T-helper 2 cell treated with Interferon-gamma antibody and Interleukin-4, amounts not matched to agents 100 ng/mL and 5 ng/mL, for 36 hours (primary cell): ENCODE data around the gene PRKAA1. TPM values are rescaled to one million over a fixed set of nuclear protein-coding genes. Genes with fewer than 3 reads are reported as not detected.

Experiments used
- intact Hi-C: fragments of 100-400 bp; cut with micrococcal nuclease; formaldehyde crosslinking; loops from one replicate; pipeline ENCODE4 v1.15.1; 2023
- total RNA-seq: library from RNA; stranded (reverse); gene quantifications from 2 replicates; pipeline ENCODE4 v1.2.3, GENCODE V29; 2022

The PRKAA1 gene
- total RNA-seq, result 61.3 and 69.3 TPM in 2 replicates

DNA sequence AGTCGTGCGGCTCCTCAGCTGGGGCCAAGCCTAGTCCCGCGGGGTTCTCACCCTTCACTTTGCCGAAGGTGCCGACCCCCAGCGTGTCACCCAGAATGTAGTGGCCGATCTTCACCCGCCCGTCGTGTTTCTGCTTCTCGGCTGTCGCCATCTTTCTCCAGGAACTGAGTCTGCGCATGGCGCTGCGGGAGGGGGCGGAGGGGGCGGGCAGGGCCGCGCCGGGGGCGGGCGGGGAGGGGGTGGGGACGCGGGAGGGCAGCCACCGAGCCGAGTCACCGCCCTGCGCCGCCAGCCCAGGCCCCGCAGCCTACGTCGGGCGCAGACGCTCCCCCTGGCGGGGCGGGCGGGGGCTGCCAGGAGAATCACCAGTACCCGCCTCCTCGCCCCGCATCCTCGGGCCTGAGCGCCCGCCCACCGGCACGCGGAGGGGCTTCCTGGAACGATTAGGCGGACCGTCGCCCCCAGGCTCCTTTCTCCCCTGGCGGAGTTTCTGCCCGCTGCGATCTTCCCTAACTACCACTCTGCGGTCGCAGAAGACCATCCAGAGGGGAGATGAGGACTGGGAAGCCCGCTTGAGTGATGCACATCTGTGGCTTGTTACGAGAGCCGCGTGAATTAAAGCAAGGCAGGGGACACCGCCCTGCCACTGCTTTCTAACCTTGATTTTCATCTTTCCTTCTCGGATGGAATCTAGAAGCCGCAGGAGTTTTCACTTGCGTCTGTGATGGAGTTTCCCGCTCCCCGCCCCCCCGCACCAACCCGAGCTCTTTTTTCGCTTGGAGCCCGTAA is at the start of gene PRKAA1:
Gene PRKAA1 (minus strand): TSS at position 363 of the 789 bp plus-strand sequence. CDS start 185 bp downstream, at position 178.
- intact Hi-C loops, result loop anchor here (1.0 kb wide), 3 partner anchors 37 to 81 kb away; partner anchors contain the start of genes RPL37 and TTC33

DNA sequence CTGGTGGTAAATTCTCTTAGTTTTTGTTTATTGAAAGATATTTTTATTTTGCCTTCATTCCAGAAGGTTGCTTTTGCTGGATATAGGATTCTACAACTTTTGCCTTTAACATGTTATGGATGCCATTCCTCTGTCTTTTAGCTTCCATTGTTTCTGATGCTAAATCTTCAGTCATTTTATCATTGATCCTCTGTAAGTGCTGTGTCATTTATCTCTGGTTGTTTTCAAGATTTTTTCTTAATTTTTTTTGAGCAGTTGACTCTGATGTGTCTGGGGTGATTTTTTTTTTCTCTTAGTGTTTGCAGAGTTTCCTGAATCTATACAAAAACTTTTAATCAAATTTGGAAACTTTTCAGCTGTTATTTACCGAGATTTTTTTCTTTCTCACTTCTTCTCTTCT is 49.4 kb upstream of the PRKAA1 start:
- intact Hi-C loops, result no loop called here

DNA sequence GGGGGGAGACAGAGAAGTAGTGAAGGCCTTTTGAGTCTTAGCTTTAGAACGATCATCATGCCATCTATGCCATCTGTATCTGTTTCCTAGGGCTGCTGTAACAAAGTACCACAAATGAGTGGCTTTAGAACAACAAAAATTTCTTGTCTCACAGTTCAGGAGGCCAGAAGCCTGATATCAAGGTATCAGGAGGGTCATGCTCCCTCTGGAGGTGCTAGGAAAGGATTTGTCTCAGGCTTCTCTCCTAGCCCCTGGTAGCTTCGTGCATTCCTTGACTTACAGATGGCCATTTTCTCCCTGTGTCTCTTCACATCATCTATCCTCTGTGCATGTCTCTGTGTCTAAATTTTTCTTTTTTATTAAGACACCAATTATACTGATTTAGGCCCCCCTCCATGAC is 48.2 kb upstream of the PRKAA1 start:
- intact Hi-C loops, result no loop called here

DNA sequence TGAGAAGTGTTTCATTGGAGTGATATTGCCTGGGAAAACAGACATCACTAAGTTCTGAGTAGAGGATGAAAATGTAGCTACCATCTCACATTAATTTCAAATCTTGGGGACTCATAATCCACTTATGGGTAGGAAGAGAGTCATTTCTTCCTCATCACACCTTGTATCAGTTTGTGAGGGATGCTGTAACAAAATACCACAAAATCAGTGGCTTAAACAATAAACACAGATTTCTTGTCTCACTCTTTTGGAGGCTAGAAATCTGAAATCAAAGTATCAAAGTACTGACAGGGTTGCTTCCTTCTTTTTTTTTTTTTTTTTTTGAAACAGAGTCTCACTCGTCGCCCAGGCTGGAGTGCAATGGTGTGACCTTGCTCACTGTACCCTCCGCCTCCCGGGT is 46.4 kb upstream of the PRKAA1 start:
- intact Hi-C loops, result no loop called here

DNA sequence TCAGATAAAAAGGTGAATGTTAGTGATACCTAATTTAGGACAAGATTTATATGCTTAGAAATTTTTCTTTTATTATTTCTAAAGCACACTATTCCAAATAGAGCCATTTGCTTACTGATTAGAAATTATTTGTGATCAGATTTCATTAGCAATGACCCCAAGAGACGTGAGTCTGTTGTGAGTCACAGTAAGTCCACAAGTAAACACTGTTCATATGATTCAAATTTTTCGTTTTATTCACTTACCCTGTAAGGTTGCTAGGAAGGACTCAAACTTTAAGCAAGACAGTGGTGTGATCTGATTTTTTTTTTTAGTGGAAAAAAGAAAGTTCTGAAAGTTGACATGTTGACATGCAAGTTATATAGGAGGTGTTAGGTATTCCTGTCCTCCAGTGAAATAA is 44.2 kb upstream of the PRKAA1 start:
- intact Hi-C loops, result no loop called here

DNA sequence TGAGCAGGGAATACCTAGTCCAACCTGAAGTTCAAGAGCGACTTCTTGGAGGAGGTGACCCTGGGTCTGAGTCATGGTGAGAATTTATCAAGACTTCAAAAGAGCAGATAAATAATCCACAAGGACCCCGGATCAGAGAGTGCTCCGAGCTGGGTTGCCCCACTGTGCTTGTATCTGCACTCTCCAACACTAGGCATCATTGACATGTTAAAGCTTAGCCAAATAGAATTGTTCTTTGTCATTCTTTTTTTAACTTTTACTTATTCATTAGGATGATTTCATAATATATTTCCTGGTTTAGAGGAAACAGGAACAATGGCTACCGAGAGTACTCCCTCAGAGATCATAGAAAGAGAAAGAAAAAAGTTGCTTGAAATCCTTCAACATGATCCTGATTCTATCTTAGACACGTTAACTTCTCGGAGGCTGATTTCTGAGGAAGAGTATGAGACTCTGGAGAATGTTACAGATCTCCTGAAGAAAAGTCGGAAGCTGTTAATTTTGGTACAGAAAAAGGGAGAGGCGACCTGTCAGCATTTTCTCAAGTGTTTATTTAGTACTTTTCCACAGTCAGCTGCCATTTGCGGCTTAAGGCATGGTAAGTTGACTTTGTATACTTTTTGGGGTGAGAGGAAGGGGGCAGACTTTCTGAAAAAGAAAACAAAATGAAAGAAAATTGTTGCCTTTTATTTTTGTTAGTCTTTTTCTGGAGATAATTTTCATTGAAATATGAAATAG is 43.1 kb upstream of the PRKAA1 start, which contains the start of gene CARD6:
Gene CARD6 (plus strand): TSS at position 300 of the 738 bp plus-strand sequence. CDS start 16 bp downstream, at position 316.
- intact Hi-C loops, result no loop called here

DNA sequence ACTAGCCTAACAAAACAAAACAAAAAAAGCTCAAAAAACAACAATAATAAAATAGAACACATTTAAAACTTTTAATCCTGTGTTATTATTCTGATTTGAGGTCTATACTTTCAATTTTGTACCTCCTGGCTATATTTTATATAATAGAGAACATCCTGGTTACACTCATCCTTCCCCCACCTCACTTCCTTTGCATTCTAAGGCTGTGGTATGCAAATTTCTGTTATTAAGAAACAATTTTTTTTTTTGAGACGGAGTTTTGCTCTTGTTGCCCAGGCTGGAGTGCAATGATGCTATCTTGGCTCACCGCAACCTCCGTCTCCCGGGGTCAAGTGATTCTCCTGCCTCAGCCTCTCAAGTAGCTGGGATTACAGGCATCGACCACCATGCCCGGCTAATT is 39.9 kb upstream of the PRKAA1 start:
- intact Hi-C loops, result loop anchor here (10.0 kb wide), 1 partner anchor 1763 kb away; the partner anchor contains the start of gene RICTOR

DNA sequence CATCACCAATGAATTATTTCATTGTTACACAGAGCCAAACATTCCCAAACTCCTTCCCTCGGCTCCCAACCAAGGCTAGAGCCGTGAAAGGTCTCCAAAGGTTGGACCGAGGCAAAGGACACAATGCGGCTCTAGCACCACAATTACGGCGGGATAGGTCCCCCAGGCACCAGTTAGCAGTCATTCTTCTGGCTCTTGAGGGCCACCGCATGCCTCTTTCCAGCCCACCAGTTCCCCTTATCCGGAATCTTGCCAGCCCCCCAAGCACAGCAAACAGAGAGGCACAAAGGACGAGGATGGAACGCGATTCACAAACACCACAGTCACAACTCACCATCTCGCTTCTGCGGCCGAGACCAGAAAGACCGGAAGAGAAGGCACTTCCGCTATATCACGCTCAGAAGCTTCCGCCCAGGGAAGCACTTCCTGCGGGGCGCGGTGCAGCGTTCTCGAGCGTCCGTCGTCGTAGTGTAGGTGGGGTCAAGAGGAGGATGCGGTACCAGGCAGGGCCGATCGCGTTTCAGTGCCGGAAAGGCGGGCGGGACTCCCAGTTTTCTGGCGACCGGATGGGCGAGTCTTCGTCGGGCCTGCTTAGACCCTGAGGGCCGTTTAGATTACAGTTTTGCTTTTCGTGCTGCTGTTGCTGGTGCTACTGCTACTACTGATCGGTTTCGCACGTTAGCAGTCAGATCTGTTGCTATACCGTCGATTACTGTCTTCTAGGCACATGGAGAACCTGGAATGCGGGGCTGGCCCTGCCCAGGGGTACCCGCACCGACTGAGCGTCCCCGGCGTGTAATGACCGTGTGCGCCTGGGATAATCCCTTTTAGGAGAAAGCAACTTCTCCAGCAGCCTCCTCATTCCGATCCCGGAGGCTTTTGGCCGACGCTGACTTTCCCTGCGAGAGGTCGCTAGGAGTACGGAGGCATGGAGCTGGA is 36.9 kb upstream of the PRKAA1 start, which contains the start of gene RPL37:
Gene RPL37 (minus strand): TSS at position 374 of the 939 bp plus-strand sequence. CDS start 37 bp downstream, at position 337.
- intact Hi-C loops, result loop anchor here (1.0 to 10.0 kb wide), 5 partner anchors 37 to 1760 kb away; partner anchors contain the start of genes PRKAA1, PTGER4, RICTOR and TTC33

DNA sequence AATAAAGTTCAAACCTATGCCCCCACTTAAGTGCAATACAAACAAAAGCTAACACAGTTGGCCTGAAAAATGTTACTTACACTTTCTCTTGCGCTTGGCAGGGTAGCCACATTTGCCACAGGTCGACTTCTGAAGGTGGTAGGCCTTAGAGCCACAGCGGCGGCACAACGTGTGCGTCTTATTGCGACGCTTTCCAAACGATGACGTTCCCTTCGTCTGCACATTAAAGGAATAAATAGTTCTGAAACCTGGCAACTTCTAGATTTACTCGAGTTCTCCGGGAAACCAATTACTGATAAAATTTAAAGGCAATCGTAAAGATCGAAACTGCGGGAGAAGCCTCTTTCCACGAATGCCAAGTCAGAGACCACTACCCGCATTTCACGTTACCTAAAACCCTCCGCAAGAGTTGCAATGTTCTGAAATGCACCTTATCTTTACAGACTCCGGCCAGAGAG is 36.2 kb upstream of the PRKAA1 start:
- intact Hi-C loops, result loop anchor here (2.0 to 10.0 kb wide), 3 partner anchors 44 to 1760 kb away; partner anchors contain the start of genes PTGER4 and RICTOR

DNA sequence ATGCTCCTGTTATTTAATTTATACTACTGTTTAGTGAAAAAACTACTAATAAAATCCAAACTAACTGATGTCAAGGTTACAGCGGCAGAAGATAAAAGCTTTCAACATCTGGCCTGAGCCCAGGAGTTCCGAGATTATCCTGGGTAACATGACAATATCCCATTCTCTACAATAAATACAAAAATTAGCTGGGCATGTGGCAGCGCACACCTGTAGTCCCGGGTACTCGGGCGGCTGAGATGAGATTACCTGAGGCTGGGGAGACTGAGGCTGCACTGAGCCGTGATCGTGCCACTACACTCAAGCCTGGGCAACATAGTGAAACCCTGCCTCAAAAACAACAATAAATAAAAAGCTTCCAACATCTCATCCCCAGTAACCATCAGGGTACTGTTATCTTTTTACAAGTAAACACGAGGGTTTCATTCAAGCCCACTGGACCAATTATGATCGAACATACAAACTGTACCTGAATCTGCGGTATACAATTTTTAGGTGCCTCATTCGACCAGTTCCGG is 35.6 kb upstream of the PRKAA1 start:
- intact Hi-C loops, result loop anchor here (2.0 to 10.0 kb wide), 3 partner anchors 45 to 1759 kb away; partner anchors contain the start of genes PTGER4 and RICTOR

DNA sequence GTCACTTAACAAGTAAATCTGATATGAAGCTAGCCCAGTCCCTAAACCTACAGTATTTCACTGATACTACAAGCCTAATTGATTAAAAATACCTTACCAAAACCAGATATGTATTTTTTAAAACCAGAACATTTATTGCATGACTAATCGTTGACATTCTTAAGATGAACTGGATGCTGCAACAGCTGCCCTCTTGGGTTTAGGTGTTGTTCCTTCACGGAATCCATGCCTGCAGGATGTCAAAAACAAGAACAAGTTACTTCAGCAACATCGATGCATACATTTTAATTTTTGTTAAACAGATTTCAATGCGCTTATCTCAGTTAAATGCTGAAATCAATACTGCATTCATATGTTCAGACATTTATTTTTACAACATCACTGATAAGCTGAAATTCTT is 34.2 kb upstream of the PRKAA1 start:
- intact Hi-C loops, result loop anchor here (10.0 kb wide), 1 partner anchor 1758 kb away; the partner anchor contains the start of gene RICTOR

DNA sequence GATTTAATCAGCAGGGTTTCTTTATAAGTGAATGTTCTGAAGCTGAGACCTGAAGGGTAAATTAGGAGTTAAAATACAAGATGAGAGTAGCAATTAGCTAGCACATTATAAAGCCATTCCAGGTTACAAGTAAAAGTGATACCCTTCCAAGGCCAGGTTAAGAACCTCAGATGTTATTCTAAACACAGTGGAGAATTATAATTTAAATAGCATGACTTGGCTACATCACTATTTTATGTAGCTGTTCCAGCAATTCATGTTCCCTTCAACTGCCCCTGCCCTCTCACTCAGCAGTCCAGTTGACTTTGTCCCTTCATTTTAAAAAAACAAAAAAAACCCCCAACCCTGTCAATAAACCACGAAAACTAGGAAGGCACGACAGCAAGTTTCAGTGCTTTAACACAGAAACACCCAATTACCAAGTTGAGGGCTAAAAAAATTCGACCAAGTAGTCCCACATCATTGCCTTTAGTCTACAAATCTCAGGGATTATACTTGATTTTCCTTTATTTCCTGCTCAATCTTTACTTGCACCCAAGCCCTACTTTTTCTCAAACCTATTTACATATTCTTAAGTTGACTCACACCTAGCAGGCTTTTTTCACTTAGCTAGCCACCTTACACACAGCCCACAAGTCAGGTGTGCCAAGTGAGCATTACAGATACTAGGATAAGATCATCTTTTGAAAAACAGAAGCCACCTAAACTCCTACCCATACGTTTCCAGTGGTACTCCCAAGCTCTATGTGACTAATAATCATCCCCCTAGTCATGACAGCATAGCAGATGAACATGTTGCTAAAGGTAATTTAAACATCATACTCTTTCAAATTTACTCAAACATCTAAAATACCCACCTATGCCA is 33.4 kb upstream of the PRKAA1 start:
- intact Hi-C loops, result loop anchor here (10.0 kb wide), 1 partner anchor 1757 kb away; the partner anchor contains the start of gene RICTOR

DNA sequence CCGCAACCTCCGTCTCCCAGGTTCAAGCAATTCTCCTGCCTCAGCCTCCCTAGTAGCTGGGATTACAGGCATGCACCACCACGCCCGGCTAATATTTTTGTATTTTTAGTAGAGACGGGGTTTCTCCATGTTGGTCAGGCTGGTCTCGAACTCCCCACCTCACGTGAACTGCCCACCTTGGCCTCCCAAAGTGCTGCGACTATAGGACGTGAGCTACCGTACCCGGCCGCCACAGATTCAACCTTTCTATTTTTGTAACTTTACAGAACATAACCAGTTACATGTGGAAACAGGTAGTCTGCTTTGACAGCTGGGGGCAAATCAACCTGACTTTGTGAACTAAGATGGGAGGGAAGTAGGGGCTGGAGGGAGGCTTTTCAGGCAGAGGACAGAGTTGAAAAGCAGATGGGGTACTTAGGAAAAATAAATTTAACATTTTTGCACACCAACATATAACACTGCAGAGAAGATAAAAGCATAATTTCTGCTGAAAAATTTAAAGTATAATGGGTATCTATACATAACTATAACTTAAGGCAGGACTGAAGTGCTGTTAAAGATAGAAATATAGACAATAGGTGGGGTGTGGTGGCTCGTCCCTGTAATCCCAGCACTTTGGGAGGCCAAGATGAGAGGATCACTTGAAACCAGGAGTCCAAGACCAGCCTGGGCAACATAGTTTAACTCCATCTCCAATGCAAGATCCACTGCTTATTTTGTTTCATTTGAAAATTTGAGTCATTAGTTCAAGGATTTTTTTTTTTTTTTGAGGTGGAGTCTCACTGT is 31.8 kb upstream of the PRKAA1 start:
- intact Hi-C loops, result loop anchor here (10.0 kb wide), 1 partner anchor 1755 kb away; the partner anchor contains the start of gene RICTOR

DNA sequence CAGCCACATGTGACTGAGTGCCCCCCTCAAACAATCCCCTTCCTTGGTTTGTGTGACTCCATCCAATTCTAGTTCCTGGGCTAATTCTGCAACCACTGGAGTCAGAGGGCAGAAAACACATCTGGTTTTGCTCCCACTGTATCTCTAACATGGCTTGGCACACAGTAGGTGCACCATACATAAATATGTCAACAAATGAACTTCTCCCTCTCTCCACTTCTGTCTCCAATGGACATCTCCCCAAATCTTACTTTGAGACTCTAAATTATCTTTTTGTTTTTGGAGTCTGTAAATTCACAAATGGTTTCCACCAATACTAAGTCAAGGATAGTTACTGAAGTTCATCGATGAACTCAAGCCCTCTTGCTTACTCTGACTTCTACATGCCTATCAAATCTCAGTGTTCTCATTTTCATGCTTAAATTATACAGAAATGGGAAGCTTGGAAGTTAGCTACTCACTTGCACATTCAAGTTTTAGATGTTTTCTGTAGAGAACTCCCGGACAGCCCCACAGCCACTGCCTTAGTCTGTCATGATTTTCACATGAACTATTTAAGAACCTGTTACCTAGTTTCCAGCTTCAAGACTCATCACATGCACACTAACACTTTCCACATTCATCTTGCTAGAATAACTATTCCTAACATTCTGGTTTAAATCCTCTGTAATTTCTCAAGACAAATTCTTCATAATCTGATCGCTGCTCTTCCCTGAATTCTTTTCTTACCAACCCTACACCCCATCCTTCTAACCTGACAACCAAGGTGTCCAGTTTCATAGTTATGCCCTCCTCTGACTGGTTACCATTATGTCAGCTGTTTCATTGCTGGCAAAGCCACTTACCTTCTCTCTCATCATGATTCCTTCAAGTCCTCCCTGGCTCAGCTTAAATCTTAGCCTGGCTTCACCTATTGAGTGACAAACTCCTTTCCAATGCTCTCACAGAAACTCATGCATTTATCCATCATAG is 30.8 kb upstream of the PRKAA1 start:
- intact Hi-C loops, result no loop called here

DNA sequence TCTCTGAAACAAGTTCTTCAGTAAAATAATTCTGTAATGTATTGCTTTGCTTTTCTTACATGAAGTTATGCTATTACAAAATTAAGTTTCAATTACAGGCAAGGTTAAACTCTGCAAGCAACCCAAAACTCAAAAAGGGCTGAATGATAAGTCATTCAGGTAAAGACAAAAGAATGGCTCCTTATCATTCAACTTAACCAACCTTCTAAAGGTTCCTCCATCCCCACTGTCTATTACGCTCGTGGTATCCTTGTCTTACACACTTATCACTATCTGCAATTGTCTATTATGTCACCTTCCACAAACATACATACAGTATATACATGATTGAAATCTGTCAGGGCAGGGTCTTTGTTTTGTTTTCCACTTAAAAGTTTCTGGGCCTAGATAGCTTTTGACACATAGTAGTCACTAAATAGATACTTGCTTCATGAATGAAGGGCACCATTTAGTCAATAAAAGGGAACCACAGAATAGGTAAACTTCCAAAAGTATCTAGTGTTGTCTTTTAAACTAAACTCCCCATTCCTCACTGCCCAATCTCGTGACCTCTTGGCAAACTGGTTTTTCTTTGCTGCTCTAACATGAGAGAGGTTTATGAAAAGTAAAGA is 30.0 kb upstream of the PRKAA1 start:
- intact Hi-C loops, result no loop called here

DNA sequence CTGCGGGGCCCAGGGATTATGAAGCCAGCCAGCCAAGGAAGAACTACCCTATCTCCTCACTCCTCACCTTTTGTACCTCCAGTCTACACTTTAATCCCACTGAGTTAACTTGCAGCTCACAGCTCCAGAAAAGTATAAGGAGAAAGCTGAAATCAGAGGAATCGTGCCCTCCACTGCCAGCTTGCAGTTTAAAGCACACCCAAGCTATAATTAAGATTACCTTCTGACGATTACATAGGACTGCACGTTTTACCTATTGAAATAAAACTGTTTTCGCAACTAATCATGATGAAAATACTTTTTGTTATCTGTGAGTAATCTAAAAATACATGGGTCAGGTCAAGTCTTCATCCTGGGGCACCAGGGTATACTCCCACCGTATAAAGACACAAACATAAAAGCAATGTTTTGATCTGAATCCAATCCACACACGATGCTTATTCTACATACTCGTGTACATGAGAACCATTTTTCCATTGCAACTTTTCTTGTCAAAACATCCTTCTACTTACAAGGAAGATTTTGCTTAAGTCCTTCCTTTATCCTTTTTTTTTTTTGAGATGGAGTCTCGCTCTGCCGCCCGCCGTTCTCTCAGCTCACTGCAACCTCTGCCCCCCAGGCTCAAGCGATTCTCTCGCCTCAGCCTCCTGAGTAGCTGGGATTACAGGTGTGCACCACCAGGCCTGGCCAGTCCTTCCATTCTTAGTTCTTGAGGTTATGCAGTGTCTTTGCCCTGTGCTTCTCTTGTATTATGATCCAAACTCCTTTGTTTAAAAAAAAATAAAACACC is 29.2 kb upstream of the PRKAA1 start:
- intact Hi-C loops, result no loop called here
